RWPE1 (cell line): ENCODE measurements around the gene MUC6.

Experiments used
- CTCF ChIA-PET: fragments of 350-600 bp; sonication (Branson Sonifier 250); formaldehyde crosslinking; extraction: SDS; loops from one replicate; lab custom pipeline; 2021; lab: Yijun Ruan, JAX
- POLR2A ChIA-PET: fragments of 400-600 bp; formaldehyde crosslinking; extraction: SDS; loops from one replicate; lab custom pipeline; 2020; ENCODE audit warnings: antibody characterized with exemption; ENCODE audit not compliant: low non-redundant PET; lab: Yijun Ruan, JAX
- DNase-seq: peaks from one replicate; pipeline ENCODE4 v3.0.0; 2012; ENCODE audit warnings: low spot score
- H3K27ac ChIP-seq: fragments of 450-650 bp; 2 replicates; pipeline ENCODE4 v1.5.1; 2017
- TF ChIP-seq, protein P1 (sequence below): fragments of 450-650 bp; conservative IDR thresholded peaks from 2 replicates; pipeline ENCODE4 v1.5.1; 2017; ENCODE audit warnings: low read depth, mild to moderate bottlenecking

Gene MUC6

DNA sequence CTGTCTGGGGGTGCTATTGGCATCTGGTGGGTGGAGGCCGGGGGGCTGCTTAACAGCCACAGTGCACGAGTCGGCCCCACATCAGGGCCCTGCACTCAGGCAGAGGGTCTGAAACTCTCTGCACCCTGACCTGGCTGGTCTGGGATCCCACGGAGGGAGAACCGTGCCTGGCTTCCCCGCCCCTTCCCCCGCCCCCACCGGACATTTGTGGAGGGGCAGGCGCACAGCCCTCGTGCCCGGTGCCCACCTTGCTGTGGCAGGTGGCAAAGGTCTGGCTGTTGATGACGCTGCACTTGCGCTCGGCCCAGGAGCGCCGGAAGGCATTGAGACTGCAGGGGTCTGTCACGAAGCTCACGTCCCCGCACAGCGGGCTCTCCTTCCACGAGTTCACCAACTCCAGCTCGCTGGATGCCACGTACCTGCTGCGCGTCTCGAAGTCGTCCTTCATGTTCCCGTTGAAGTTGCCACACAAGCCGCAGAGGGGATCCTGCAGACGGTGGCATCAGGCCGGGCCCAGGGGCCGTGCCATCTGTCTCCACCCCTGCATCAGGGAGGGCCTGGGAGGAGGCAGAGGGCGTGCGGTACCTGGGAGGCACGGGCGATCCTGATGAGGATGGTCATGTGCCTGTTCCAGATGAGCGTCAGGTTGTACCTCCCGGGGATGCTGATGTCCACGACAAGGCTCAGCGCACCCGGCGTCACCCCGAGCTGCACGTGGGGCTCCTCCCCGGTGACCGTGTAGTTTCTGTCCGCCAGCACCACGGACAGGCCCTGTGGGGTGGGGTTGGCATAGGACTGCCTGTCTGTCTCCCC, 11.7 kb downstream of the MUC6 start:
- ChIA-PET POLR2A (no interaction called here), CTCF (no interaction called here)
- TF ChIP-seq, protein P1, sequence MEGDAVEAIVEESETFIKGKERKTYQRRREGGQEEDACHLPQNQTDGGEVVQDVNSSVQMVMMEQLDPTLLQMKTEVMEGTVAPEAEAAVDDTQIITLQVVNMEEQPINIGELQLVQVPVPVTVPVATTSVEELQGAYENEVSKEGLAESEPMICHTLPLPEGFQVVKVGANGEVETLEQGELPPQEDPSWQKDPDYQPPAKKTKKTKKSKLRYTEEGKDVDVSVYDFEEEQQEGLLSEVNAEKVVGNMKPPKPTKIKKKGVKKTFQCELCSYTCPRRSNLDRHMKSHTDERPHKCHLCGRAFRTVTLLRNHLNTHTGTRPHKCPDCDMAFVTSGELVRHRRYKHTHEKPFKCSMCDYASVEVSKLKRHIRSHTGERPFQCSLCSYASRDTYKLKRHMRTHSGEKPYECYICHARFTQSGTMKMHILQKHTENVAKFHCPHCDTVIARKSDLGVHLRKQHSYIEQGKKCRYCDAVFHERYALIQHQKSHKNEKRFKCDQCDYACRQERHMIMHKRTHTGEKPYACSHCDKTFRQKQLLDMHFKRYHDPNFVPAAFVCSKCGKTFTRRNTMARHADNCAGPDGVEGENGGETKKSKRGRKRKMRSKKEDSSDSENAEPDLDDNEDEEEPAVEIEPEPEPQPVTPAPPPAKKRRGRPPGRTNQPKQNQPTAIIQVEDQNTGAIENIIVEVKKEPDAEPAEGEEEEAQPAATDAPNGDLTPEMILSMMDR, result no peak
- no peak for DNase-seq
- no peak overlapping the region for H3K27ac ChIP-seq

DNA sequence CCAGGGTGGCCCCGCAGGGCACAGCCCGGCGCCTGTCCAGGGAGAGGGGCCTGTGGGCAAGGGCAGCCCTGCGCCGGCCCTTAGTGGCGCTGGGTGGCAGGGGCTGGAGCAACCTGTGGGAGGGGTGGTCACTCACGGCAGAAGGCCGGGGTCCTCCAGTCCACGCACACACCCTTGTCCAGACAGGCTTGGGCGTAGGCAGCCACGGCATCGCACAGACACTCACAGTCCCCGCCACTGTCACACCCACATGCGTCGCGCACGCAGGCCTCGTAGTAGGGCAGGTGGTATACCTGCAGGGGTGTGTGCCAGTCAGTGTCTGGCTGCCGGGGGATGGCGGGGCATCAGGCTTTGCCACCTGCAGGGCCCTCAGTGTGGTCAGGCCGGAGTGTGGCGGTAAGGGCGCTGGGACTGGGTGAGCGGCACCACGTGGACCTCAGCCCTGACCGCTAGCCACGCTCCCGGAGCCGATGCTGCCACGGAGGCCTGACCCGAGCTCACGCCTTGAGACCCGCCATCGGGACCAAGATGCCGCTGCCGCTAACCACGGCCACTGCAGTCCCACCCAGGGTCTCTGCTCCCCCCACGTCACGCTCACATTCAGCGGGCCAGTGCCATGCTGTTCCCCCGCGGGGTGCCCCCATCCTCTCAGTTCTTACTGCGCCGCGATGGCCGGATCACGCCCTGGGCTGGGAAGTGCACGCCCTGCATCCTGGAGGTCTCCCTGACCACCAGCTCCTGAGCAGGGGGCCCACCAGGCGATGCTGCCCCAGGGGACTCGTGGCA, 12.5 kb downstream of the MUC6 start:
- TF ChIP-seq, protein P1, result no peak
- H3K27ac ChIP-seq, result no peak overlapping the region
- ChIA-PET CTCF (interaction anchor here (0.6 kb wide), 1 partner anchor 298 kb away, joined by 7 read pairs; no protein-coding TSS in a partner anchor), POLR2A (no interaction called here)
- no peak for DNase-seq

DNA sequence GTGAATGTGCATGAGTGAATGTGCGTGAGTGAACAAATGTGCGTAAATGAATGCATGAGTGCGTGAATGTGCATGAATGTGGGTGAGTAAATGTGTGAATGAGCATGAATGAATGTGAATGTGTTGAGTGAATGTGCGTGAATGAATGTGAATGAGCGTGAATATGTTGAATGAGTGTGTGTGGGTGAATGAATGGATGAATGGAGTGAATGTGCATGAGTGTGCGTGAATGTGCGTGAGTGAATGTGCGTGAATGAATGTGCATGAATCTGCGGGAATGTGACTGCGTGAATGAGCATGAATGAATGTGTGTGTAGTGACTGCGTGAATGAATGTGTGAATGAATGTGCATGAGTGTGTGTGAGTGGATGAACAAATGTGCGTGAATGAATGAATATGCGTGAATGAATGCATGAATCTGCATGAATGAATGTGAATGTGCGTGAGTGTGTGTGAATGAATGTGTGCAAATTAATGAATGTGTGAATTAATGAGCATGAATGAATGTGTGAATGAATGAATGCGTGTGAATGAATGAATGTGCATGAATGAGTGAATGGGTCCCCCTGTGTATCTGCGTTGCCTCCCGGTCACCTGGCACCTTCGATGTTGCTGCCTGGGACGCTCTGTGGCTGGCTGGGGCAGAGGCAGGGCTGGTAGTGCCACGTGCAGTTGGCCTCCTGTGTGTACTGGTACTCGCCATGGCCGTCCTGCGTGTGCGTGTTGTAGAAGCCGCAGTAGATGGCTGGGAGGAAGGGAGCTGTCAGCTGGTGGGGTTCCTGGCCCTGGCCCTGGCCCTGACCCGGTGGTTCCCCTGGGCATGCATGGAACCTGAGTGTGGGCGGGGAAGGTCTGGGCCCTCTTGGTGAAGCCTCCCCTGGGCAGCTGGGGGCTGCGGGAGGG, 13.4 kb downstream of the MUC6 start:
- CTCF ChIA-PET, result interaction anchor here (0.6 kb wide), 2 partner anchors 299 to 353 kb away, joined by 3 to 7 read pairs; no protein-coding TSS in a partner anchor

DNA sequence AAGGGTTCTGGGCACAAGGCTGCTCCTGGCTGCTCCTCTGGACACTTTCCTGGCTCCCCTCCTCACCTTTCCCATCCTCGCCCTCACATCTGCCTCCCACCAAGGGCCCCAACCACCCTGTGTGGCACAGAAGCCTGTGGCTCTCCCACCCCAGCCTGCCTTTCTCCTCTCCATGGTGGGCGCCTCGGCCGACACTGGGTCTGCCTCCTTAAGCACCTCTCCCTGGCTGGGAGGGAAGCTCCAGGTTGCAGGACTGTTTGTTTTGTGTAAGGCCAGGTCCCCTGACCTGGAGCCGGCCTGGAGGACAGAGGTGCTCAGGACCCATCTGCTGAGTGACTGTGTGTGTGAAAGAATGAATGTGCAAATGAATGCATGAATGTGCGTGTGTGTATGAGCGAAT, 14.1 kb downstream of the MUC6 start:
- TF ChIP-seq, protein P1, result no peak
- CTCF ChIA-PET, result interaction anchor here (0.6 kb wide), 1 partner anchor 352 kb away, joined by 3 read pairs; no protein-coding TSS in a partner anchor
- POLR2A ChIA-PET, result no interaction called here
- DNase-seq, result no peak
- no peak overlapping the region for H3K27ac ChIP-seq

More for the DNA sequence above, 13.4 kb downstream of the MUC6 start:
- POLR2A ChIA-PET, result no interaction called here
- TF ChIP-seq, protein P1, result no peak
- no peak for DNase-seq
- no peak overlapping the region for H3K27ac ChIP-seq

DNA sequence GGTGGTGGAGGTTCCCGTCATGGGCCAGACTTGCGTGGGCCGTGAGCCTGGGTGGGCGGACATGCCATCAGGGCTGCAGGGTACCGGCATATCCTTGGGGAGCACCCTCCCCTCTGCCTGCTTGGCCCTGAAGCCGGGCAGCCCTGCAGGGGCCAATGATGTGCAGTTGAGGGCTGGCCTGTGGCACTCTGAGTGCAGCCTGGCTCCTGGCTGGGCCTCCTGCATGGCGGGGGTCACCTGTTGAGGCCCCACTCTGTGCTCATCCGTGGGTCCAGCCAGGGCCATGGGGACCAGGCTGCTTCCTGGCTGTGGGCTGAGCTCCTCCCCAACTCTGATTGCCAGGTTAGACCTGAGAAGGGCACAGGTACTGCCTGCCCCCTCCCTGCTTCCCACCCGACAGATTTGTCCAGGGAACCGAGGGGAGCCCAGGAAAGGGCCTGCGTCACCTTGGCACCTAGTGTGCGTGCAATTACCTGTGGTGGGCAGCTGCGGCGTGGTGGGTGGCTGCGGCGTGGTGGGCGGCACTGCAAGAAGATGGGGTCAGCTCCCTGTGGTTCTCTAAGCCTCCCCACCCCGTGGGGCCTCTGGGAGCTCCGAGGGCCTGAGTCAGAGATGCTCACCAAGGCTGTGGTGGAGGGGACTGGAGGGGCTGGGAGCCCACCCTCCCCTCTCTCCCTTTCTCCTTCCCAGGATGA, 16.2 kb downstream of the MUC6 start:
- no peak for DNase-seq
- CTCF ChIA-PET, result interaction anchor here (0.6 kb wide), 1 partner anchor 562 kb away, joined by 3 read pairs; no protein-coding TSS in a partner anchor
- no peak overlapping the region for H3K27ac ChIP-seq
- POLR2A ChIA-PET, result no interaction called here
- TF ChIP-seq, protein P1, result no peak
